Stimulated activated memory B cell treated with anti-CD40 and anti-IgM and Interleukin-4, amounts not matched to agents 10 μg/mL and 1 μg/mL and 100 μg/mL, for 72 hours (primary cell): ENCODE data around the gene CMTM2.
A peak's percentile ranks its signal among the peaks of the same experiment; 100 is the strongest.
"Not testable (repeated sequence)": the region's sequence is repeated elsewhere in the genome, so short reads cannot be mapped to it uniquely, and the experiment has no call there.

Source experiments
- ATAC-seq: fragments of 150-1000 bp; cut with Tn5 transposase; 2 replicates; pipeline ENCODE4 v1.10.0; 2021
- H3K27ac Mint-ChIP-seq: one replicate; pipeline ENCODE4 v1.8.0; 2022; ENCODE audit warnings: mild to moderate bottlenecking, mixed read lengths
- H3K27me3 Mint-ChIP-seq: one replicate; pipeline ENCODE4 v1.8.0; 2022; ENCODE audit warnings: mixed read lengths
- H3K36me3 Mint-ChIP-seq: one replicate; pipeline ENCODE4 v1.8.0; 2022; ENCODE audit warnings: mixed read lengths
- H3K4me1 Mint-ChIP-seq: one replicate; pipeline ENCODE4 v1.8.0; 2022; ENCODE audit warnings: mixed read lengths
- H3K4me3 Mint-ChIP-seq: one replicate; pipeline ENCODE4 v1.8.0; 2022; ENCODE audit warnings: mild to moderate bottlenecking, moderate library complexity, mixed read lengths
- H3K9me3 Mint-ChIP-seq: one replicate; pipeline ENCODE4 v1.8.0; 2022; ENCODE audit warnings: mixed read lengths

The CMTM2 gene

GRCh38 chr16:66566051-66566901 is 13.0 kb upstream of the CMTM2 start, which contains the start of gene CMTM1:
CMTM1 (plus strand) TSS chr16:66566439; CDS start chr16:66566514, 75 bp downstream.
- Mint-ChIP-seq H3K9me3 (no peaks in the 10 kb centered on the region), H3K4me1 (peaks cover 6% of the 10 kb centered on the region), H3K27me3 (no peaks in the 10 kb centered on the region), H3K36me3 (peaks cover 18% of the 10 kb centered on the region), H3K4me3 (no peak within 1 kb of the TSS), H3K27ac (no peak within 1 kb of the TSS)
- ATAC-seq = no peak

GRCh38 chr16:66567270-66567669 is 12.0 kb upstream of the CMTM2 start:
- not testable (repeated sequence) for H3K27ac Mint-ChIP-seq, ATAC-seq, H3K9me3 Mint-ChIP-seq, H3K4me3 Mint-ChIP-seq, H3K4me1 Mint-ChIP-seq, H3K27me3 Mint-ChIP-seq
- peaks cover 18% of the 10 kb centered on the region for H3K36me3 Mint-ChIP-seq

- H3K27me3 Mint-ChIP-seq = no peaks in the 10 kb centered on the region
- peaks cover 7% of the 10 kb centered on the region for H3K4me1 Mint-ChIP-seq
- H3K27ac Mint-ChIP-seq = no peak overlapping the region
- no peak overlapping the region for H3K4me3 Mint-ChIP-seq
- ATAC-seq = no peak
- H3K36me3 Mint-ChIP-seq = peaks cover 18% of the 10 kb centered on the region
- H3K9me3 Mint-ChIP-seq = no peaks in the 10 kb centered on the region
Measured at GRCh38 chr16:66568355-66568754, 10.9 kb upstream of the CMTM2 start.

- no peak for ATAC-seq
- H3K36me3 Mint-ChIP-seq = peaks cover 18% of the 10 kb centered on the region
- H3K27me3 Mint-ChIP-seq = no peaks in the 10 kb centered on the region
- no peaks in the 10 kb centered on the region for H3K9me3 Mint-ChIP-seq
- no peak overlapping the region for H3K4me3 Mint-ChIP-seq
- peaks cover 7% of the 10 kb centered on the region for H3K4me1 Mint-ChIP-seq
- no peak overlapping the region for H3K27ac Mint-ChIP-seq
Measured at GRCh38 chr16:66569131-66569530, 10.1 kb upstream of the CMTM2 start.

GRCh38 chr16:66569827-66570405 is 9.3 kb upstream of the CMTM2 start:
- ATAC-seq = no peak
- Mint-ChIP-seq H3K27me3 (no peaks in the 10 kb centered on the region), H3K4me1 (peaks cover 7% of the 10 kb centered on the region), H3K4me3 (no peak overlapping the region), H3K9me3 (no peaks in the 10 kb centered on the region), H3K36me3 (peaks cover 18% of the 10 kb centered on the region), H3K27ac (no peak overlapping the region)

- no peak overlapping the region for H3K4me3 Mint-ChIP-seq
- peaks cover 4% of the 10 kb centered on the region for H3K36me3 Mint-ChIP-seq
- H3K4me1 Mint-ChIP-seq = peaks cover 7% of the 10 kb centered on the region
- no peak for ATAC-seq
- H3K27me3 Mint-ChIP-seq = peaks cover 5% of the 10 kb centered on the region
- H3K9me3 Mint-ChIP-seq = no peaks in the 10 kb centered on the region
- no peak overlapping the region for H3K27ac Mint-ChIP-seq
Measured at GRCh38 chr16:66572356-66572755, 6.9 kb upstream of the CMTM2 start.

- no peaks in the 10 kb centered on the region for H3K36me3 Mint-ChIP-seq
- ATAC-seq = no peak
- H3K27me3 Mint-ChIP-seq = peaks cover 22% of the 10 kb centered on the region
- peaks cover 15% of the 10 kb centered on the region for H3K4me1 Mint-ChIP-seq
- no peak overlapping the region for H3K4me3 Mint-ChIP-seq
- H3K27ac Mint-ChIP-seq = no peak overlapping the region
- H3K9me3 Mint-ChIP-seq = no peaks in the 10 kb centered on the region
Measured at GRCh38 chr16:66574081-66574480, 5.2 kb upstream of the CMTM2 start.

GRCh38 chr16:66574531-66574930 is 4.7 kb upstream of the CMTM2 start:
- H3K36me3 Mint-ChIP-seq = no peaks in the 10 kb centered on the region
- no peak overlapping the region for H3K4me3 Mint-ChIP-seq
- H3K27ac Mint-ChIP-seq = no peak overlapping the region
- no peaks in the 10 kb centered on the region for H3K9me3 Mint-ChIP-seq
- H3K27me3 Mint-ChIP-seq = peaks cover 27% of the 10 kb centered on the region
- no peak for ATAC-seq
- peaks cover 15% of the 10 kb centered on the region for H3K4me1 Mint-ChIP-seq

GRCh38 chr16:66575060-66575459 is 4.2 kb upstream of the CMTM2 start:
- Mint-ChIP-seq H3K27ac (no peak overlapping the region), H3K4me1 (peaks cover 15% of the 10 kb centered on the region), H3K36me3 (no peaks in the 10 kb centered on the region), H3K27me3 (peaks cover 32% of the 10 kb centered on the region), H3K9me3 (no peaks in the 10 kb centered on the region), H3K4me3 (no peak overlapping the region)
- ATAC-seq = no peak

GRCh38 chr16:66576296-66576695 is 3.0 kb upstream of the CMTM2 start:
- Mint-ChIP-seq H3K9me3 (no peaks in the 10 kb centered on the region), H3K27ac (no peak overlapping the region), H3K36me3 (no peaks in the 10 kb centered on the region), H3K4me1 (peaks cover 15% of the 10 kb centered on the region), H3K4me3 (no peak overlapping the region), H3K27me3 (peaks cover 35% of the 10 kb centered on the region)
- ATAC-seq = no peak

GRCh38 chr16:66580605-66581209 is 1.4 kb downstream of the CMTM2 start:
- ATAC-seq = no peak

GRCh38 chr16:66581246-66581952 is 2.1 kb downstream of the CMTM2 start:
- H3K27me3 Mint-ChIP-seq = peaks cover 35% of the 10 kb centered on the region
- peaks cover 15% of the 10 kb centered on the region for H3K4me1 Mint-ChIP-seq
- H3K36me3 Mint-ChIP-seq = peaks cover 6% of the 10 kb centered on the region
- peaks cover 3% of the 10 kb centered on the region for H3K9me3 Mint-ChIP-seq
- no peak for ATAC-seq
- H3K4me3 Mint-ChIP-seq = no peak overlapping the region
- H3K27ac Mint-ChIP-seq = no peak overlapping the region

More at GRCh38 chr16:66580605-66581209, 1.4 kb downstream of the CMTM2 start:
- Mint-ChIP-seq H3K36me3 (peaks cover 6% of the 10 kb centered on the region), H3K27ac (no peak overlapping the region), H3K9me3 (peaks cover 3% of the 10 kb centered on the region), H3K4me3 (no peak overlapping the region), H3K27me3 (peaks cover 35% of the 10 kb centered on the region), H3K4me1 (peaks cover 11% of the 10 kb centered on the region)

GRCh38 chr16:66585481-66586239 is 6.4 kb downstream of the CMTM2 start:
- H3K4me1 Mint-ChIP-seq = peaks cover 27% of the 10 kb centered on the region
- no peak for ATAC-seq
- H3K27ac Mint-ChIP-seq = no peak overlapping the region
- peaks cover 3% of the 10 kb centered on the region for H3K9me3 Mint-ChIP-seq
- peaks cover 5% of the 10 kb centered on the region for H3K27me3 Mint-ChIP-seq
- H3K4me3 Mint-ChIP-seq = no peak overlapping the region
- peaks cover 6% of the 10 kb centered on the region for H3K36me3 Mint-ChIP-seq

- Mint-ChIP-seq H3K36me3 (no peaks in the 10 kb centered on the region), H3K27me3 (peaks cover 21% of the 10 kb centered on the region), H3K4me3 (no peak overlapping the region), H3K9me3 (no peaks in the 10 kb centered on the region), H3K4me1 (peaks cover 30% of the 10 kb centered on the region), H3K27ac (no peak overlapping the region)
- ATAC-seq = peak; percentile 42
Measured at GRCh38 chr16:66587881-66588600, 8.8 kb downstream of the CMTM2 start.
